ENCODE results near the gene C12orf54. TPM values are rescaled to one million over a fixed set of nuclear protein-coding genes. Genes with fewer than 3 reads are reported as not detected.
A peak's percentile ranks its signal among the peaks of the same experiment; 100 is the strongest.
"Not testable (repeated sequence)": the region's sequence is repeated elsewhere in the genome, so short reads cannot be mapped to it uniquely, and the experiment has no call there.

The C12orf54 gene
- polyA plus RNA-seq, 1 donor (not counting 4 experiments of a cell fraction or from before 2014, with no cell fraction given), result 4.3 TPM

DNA sequence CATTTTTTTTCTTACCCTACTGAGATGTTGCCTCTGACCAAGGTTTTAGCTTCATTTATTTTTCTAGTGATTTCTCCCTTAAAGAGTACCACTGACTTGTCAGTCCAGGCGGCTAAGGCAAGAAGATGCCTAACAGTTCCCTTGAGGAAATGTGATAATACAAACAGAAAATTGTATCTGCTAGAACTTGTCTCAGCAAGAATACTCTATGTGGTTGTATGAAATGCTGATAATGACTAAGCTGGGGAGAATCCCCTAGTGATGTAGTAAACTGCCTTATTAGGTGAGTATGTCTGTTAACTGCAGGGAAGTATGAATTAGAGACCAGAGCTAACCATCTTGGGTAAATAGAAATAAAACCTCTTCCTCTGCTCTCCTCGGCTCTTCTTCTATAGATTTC lies 6.7 kb downstream of the C12orf54 start:
- FAIRE-seq, result peak; percentile 86
- Histone ChIP-seq H3K27ac (ENCODE audit: control insufficient read depth, insufficient read depth, low read length) (peak overlapping the region; percentile 90), H3K9ac (ENCODE audit: control insufficient read depth, extremely low read depth, insufficient read depth, low read length) (peak overlapping the region; percentile 66), H3K27me3 (ENCODE audit: control insufficient read depth, extremely low read depth, insufficient read depth, low read length) (no peaks in the 10 kb centered on the region), H3K9me3 (ENCODE audit: control insufficient read depth, low read depth, low read length) (no peaks in the 10 kb centered on the region), H3K4me2 (ENCODE audit: control insufficient read depth, extremely low read depth, insufficient read depth, low read depth, low read length) (peak overlapping the region; percentile 81), H3K36me3 (ENCODE audit: control insufficient read depth in 2 of 2, extremely low read depth in 1 of 2, insufficient read depth in 2 of 2, low read length in 2 of 2) (no peaks in the 10 kb centered on the region), H2AFZ (ENCODE audit: control insufficient read depth, low read length) (peak overlapping the region; percentile 85), H4K20me1 (ENCODE audit: control insufficient read depth, extremely low read depth, insufficient read depth, low read length) (no peaks in the 10 kb centered on the region), H3K4me3 (ENCODE audit: control insufficient read depth in 2 of 3, extremely low read depth in 1 of 3, insufficient read depth in 2 of 3, low read depth in 1 of 3, low read length in 3 of 3) (peak overlapping the region; percentile 5 to 54 (median 45)), H3K4me1 (ENCODE audit: control insufficient read depth, extremely low read depth, insufficient read depth, low read length) (peaks cover 35% of the 10 kb centered on the region), H3K79me2 (ENCODE audit: control insufficient read depth, insufficient read depth, low read length) (no peaks in the 10 kb centered on the region), H3K9me1 (ENCODE audit: control insufficient read depth, extremely low read depth, insufficient read depth, low read length) (no peaks in the 10 kb centered on the region)
- DNase-seq (ENCODE audit: low read depth, low spot score), result peak; percentile 83
- TF ChIP-seq, protein P1, sequence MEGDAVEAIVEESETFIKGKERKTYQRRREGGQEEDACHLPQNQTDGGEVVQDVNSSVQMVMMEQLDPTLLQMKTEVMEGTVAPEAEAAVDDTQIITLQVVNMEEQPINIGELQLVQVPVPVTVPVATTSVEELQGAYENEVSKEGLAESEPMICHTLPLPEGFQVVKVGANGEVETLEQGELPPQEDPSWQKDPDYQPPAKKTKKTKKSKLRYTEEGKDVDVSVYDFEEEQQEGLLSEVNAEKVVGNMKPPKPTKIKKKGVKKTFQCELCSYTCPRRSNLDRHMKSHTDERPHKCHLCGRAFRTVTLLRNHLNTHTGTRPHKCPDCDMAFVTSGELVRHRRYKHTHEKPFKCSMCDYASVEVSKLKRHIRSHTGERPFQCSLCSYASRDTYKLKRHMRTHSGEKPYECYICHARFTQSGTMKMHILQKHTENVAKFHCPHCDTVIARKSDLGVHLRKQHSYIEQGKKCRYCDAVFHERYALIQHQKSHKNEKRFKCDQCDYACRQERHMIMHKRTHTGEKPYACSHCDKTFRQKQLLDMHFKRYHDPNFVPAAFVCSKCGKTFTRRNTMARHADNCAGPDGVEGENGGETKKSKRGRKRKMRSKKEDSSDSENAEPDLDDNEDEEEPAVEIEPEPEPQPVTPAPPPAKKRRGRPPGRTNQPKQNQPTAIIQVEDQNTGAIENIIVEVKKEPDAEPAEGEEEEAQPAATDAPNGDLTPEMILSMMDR (optimal IDR thresholded peaks at IDR 0.05 in 1 of 3, IDR thresholded peaks at IDR 0.05 in 1 of 3, conservative IDR thresholded peaks at IDR 0.05 in 1 of 3; ENCODE audit: extremely low read depth in 1 of 3, insufficient read depth in 2 of 3, low read length in 3 of 3), result no peak
- TF ChIP-seq EZH2 (IDR thresholded peaks at IDR 0.05; ENCODE audit: low read length), result no peak
- dilution Hi-C loops (cut with MboI; ENCODE audit: extremely low pct_ligation_motif_present, low sequenced_read_pairs), result no loop called here

DNA sequence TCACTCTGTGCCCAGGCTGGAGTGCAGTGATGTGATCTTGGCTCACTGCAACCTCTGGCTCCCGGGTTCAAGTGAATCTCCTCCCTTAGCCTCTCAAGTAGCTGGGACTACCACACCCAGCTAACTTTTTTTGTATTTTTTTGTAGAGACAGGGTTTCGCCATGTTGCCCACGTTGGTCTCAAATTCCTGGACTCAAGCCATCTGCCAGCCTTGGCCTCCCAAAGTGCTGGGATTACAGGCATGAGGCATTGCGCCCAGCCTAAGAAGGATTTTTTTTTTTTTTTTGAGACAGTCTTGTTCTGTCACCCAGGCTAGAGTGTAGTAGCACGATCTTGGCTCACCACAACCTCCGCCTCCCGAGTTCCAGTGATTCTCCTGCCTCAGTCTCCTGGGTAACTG lies 7.2 kb downstream of the C12orf54 start:
- H3K4me2 ChIP-seq (ENCODE audit: control insufficient read depth, extremely low read depth, insufficient read depth, low read depth, low read length), result peak overlapping the region; percentile 81
- FAIRE-seq; dilution Hi-C loops (cut with MboI; ENCODE audit: extremely low pct_ligation_motif_present, low sequenced_read_pairs); H4K20me1 ChIP-seq (ENCODE audit: control insufficient read depth, extremely low read depth, insufficient read depth, low read length); DNase-seq (ENCODE audit: low read depth, low spot score); H3K36me3 ChIP-seq (ENCODE audit: control insufficient read depth in 2 of 2, extremely low read depth in 1 of 2, insufficient read depth in 2 of 2, low read length in 2 of 2); H3K9me3 ChIP-seq (ENCODE audit: control insufficient read depth, low read depth, low read length); H3K79me2 ChIP-seq (ENCODE audit: control insufficient read depth, insufficient read depth, low read length); H3K9me1 ChIP-seq (ENCODE audit: control insufficient read depth, extremely low read depth, insufficient read depth, low read length); H3K27me3 ChIP-seq (ENCODE audit: control insufficient read depth, extremely low read depth, insufficient read depth, low read length): not testable (repeated sequence)
- peak overlapping the region; percentile 5 to 54 (median 45) for H3K4me3 ChIP-seq (ENCODE audit: control insufficient read depth in 2 of 3, extremely low read depth in 1 of 3, insufficient read depth in 2 of 3, low read depth in 1 of 3, low read length in 3 of 3)
- peak overlapping the region; percentile 66 for H3K9ac ChIP-seq (ENCODE audit: control insufficient read depth, extremely low read depth, insufficient read depth, low read length)
- H3K27ac ChIP-seq (ENCODE audit: control insufficient read depth, insufficient read depth, low read length), result peak overlapping the region; percentile 90
- peak overlapping the region; percentile 85 for H2AFZ ChIP-seq (ENCODE audit: control insufficient read depth, low read length)
- H3K4me1 ChIP-seq (ENCODE audit: control insufficient read depth, extremely low read depth, insufficient read depth, low read length), result peaks cover 35% of the 10 kb centered on the region

- H3K4me2 ChIP-seq (ENCODE audit: control insufficient read depth, extremely low read depth, insufficient read depth, low read depth, low read length); H3K4me3 ChIP-seq (ENCODE audit: control insufficient read depth in 2 of 3, extremely low read depth in 1 of 3, insufficient read depth in 2 of 3, low read depth in 1 of 3, low read length in 3 of 3); H3K79me2 ChIP-seq (ENCODE audit: control insufficient read depth, insufficient read depth, low read length); dilution Hi-C loops (cut with MboI; ENCODE audit: extremely low pct_ligation_motif_present, low sequenced_read_pairs); H4K20me1 ChIP-seq (ENCODE audit: control insufficient read depth, extremely low read depth, insufficient read depth, low read length); FAIRE-seq; H3K9me1 ChIP-seq (ENCODE audit: control insufficient read depth, extremely low read depth, insufficient read depth, low read length); H3K27ac ChIP-seq (ENCODE audit: control insufficient read depth, insufficient read depth, low read length); H3K36me3 ChIP-seq (ENCODE audit: control insufficient read depth in 2 of 2, extremely low read depth in 1 of 2, insufficient read depth in 2 of 2, low read length in 2 of 2); DNase-seq (ENCODE audit: low read depth, low spot score); H3K4me1 ChIP-seq (ENCODE audit: control insufficient read depth, extremely low read depth, insufficient read depth, low read length); H3K27me3 ChIP-seq (ENCODE audit: control insufficient read depth, extremely low read depth, insufficient read depth, low read length); H2AFZ ChIP-seq (ENCODE audit: control insufficient read depth, low read length); H3K9ac ChIP-seq (ENCODE audit: control insufficient read depth, extremely low read depth, insufficient read depth, low read length); H3K9me3 ChIP-seq (ENCODE audit: control insufficient read depth, low read depth, low read length): not testable (repeated sequence)
These were observed 18.0 kb downstream of the C12orf54 start for GRCh38 chr12:48500281-48500680.

DNA sequence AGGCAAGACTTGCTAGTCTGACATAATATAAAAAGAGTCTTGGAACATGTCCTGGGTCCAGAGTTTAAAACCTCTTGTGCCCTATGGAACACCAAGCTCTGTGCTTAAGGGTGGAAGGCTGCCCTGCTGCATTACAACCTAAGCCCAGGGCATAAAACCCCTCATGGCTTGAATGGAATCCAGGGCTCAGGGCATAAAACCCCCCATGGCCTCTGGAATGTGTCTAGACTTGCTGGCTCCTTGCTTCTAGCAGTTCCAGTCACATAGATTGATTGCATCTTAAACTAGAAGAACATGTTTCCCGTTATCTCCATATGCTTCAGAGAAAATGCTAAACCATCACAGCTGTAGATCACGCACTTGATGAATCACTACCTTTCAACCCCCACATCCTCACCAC lies 24.5 kb downstream of the C12orf54 start:
- H3K9me3 ChIP-seq (ENCODE audit: control insufficient read depth, low read depth, low read length); dilution Hi-C loops (cut with MboI; ENCODE audit: extremely low pct_ligation_motif_present, low sequenced_read_pairs); H3K27ac ChIP-seq (ENCODE audit: control insufficient read depth, insufficient read depth, low read length); FAIRE-seq; H3K4me2 ChIP-seq (ENCODE audit: control insufficient read depth, extremely low read depth, insufficient read depth, low read depth, low read length); H3K36me3 ChIP-seq (ENCODE audit: control insufficient read depth in 2 of 2, extremely low read depth in 1 of 2, insufficient read depth in 2 of 2, low read length in 2 of 2); H3K4me3 ChIP-seq (ENCODE audit: control insufficient read depth in 2 of 3, extremely low read depth in 1 of 3, insufficient read depth in 2 of 3, low read depth in 1 of 3, low read length in 3 of 3); H2AFZ ChIP-seq (ENCODE audit: control insufficient read depth, low read length); H3K4me1 ChIP-seq (ENCODE audit: control insufficient read depth, extremely low read depth, insufficient read depth, low read length); DNase-seq (ENCODE audit: low read depth, low spot score); H3K27me3 ChIP-seq (ENCODE audit: control insufficient read depth, extremely low read depth, insufficient read depth, low read length); H3K9ac ChIP-seq (ENCODE audit: control insufficient read depth, extremely low read depth, insufficient read depth, low read length); H3K9me1 ChIP-seq (ENCODE audit: control insufficient read depth, extremely low read depth, insufficient read depth, low read length); H3K79me2 ChIP-seq (ENCODE audit: control insufficient read depth, insufficient read depth, low read length); H4K20me1 ChIP-seq (ENCODE audit: control insufficient read depth, extremely low read depth, insufficient read depth, low read length): not testable (repeated sequence)
